OCI-LY3 (cell line): ENCODE measurements around the gene ATP1A3.

ENCODE experiments used
- CTCF ChIP-seq: fragments of 200-600, 300-600 bp; sonication (generic); IDR thresholded peaks from 2 replicates; pipeline ENCODE4 v1.5.1; 2014; ENCODE audit warnings: antibody characterized with exemption, low read length, low read depth
- EZH2phosphoT487 ChIP-seq: fragments of 200-600 bp; shearing (Covaris generic); IDR thresholded peaks from 2 replicates; pipeline ENCODE4 v1.6.1; 2018; ENCODE audit warnings: antibody characterized with exemption, mixed run types, low read depth

- TF ChIP-seq CTCF (no peak), EZH2phosphoT487 (no peak)
Measured at GRCh38 chr19:42003506-42004294, 9.7 kb upstream of the ATP1A3 start.
